Right lobe of liver (tissue), 4 donors: Measurements from ENCODE around the gene WDFY4.

Source experiments
- CTCF ChIP-seq, 4 donors: fragments of 200-600 bp in 3 of 4; fragments of 450-650 bp in 1 of 4; IDR thresholded peaks; one replicate each; pipeline versions ENCODE4 v1.5.1 to v1.8.0; 2016 to 2022; ENCODE audit warnings: antibody characterized with exemption in 4 of 4, mild to moderate bottlenecking in 2 of 4
- POLR2A ChIP-seq: fragments of 450-650 bp; IDR thresholded peaks from one replicate; pipeline ENCODE4 v1.6.1; 2017; ENCODE audit warnings: antibody characterized with exemption, mild to moderate bottlenecking
- donor health status: DM: no; HTN: no; CAD: no.
- donor health status: DM: no; HTN: no; CAD: no.
- donor health status: DM: no; HTN: yes; CAD: no.

DNA sequence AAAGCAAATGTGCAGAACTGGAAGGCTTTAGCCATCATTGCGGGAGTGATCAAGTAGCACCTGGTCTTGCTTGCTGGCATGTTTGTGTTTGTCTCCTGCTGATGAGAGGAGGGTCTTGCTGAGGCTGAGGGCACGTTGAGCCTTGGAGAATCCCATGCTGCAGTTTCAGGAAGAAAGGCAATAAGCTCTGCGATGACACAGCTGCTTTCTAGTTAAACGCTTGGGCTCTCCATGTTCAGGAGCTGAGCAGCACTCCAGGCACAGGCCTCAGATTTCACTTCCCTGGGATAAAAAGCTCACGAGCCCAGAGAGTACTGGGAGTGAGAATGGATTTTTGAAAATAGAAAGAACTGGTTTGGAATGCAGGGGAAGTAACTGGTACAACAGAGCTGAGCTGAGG is 154.2 kb downstream of the WDFY4 start:
- TF ChIP-seq CTCF (IDR thresholded peaks at IDR 0.05) = no peak
- TF ChIP-seq POLR2A = no peak
